CD14-positive monocyte (primary cell): Measurements from ENCODE around the gene NCBP1. TPM values are rescaled to one million over a fixed set of nuclear protein-coding genes. Genes with fewer than 3 reads are reported as not detected.

ENCODE experiments used
- DNase-seq, 3 donors: peaks; one replicate each; pipeline ENCODE4 v3.0.0-alpha.2; 2011 to 2022
- H2AFZ ChIP-seq: 2 replicates; pipeline ENCODE4 v1.6.0; 2012; ENCODE audit warnings: mild to moderate bottlenecking, low read depth, low read length, inconsistent platforms; ENCODE audit not compliant: insufficient read depth, poor library complexity, severe bottlenecking
- H3K27ac ChIP-seq, 2 donors: 1 replicate in 1 of 2; 2 replicates in 1 of 2; pipeline ENCODE4 v1.5.1; 2012 to 2013; ENCODE audit warnings: low read length in 2 of 2, control low read depth in 1 of 2, inconsistent platforms in 1 of 2, low read depth in 1 of 2, mild to moderate bottlenecking in 1 of 2
- H3K27me3 ChIP-seq, 2 donors: one replicate each; pipeline versions ENCODE4 v1.6.0 to v1.6.1; 2011 to 2013; ENCODE audit warnings: low read length in 2 of 2; ENCODE audit not compliant: control insufficient read depth in 2 of 2, insufficient read depth in 2 of 2
- H3K36me3 ChIP-seq, 2 donors: replicated peaks in 1 of 2; 1 replicate in 1 of 2; 2 replicates in 1 of 2; pipeline versions ENCODE4 v1.5.1 to v1.6.1; 2012 to 2013; ENCODE audit warnings: low read length in 2 of 2, control low read depth in 1 of 2, inconsistent platforms in 1 of 2, mild to moderate bottlenecking in 1 of 2; ENCODE audit not compliant: insufficient read depth in 2 of 2, control insufficient read depth in 1 of 2
- H3K4me1 ChIP-seq, 2 donors: 1 replicate in 1 of 2; 2 replicates in 1 of 2; pipeline versions ENCODE4 v1.5.1 to v1.6.1; 2012 to 2013; ENCODE audit warnings: low read length in 2 of 2, control low read depth in 1 of 2, inconsistent platforms in 1 of 2, mild to moderate bottlenecking in 1 of 2, moderate library complexity in 1 of 2; ENCODE audit not compliant: insufficient read depth in 2 of 2, control insufficient read depth in 1 of 2
- H3K4me2 ChIP-seq: replicated peaks from 2 replicates; pipeline ENCODE3; 2012; ENCODE audit warnings: low read length, moderate library complexity, mild to moderate bottlenecking; ENCODE audit not compliant: poor library complexity, severe bottlenecking; ENCODE audit errors: extremely low read depth
- H3K4me3 ChIP-seq, 3 experiments: fragments of 200-600 bp in 1 of 3; sonication (generic) in 1 of 3; replicated peaks in 1 of 3; 1 replicate in 2 of 3; 2 replicates in 1 of 3; pipeline ENCODE4 v1.5.1; 2011 to 2013; ENCODE audit warnings: low read length in 3 of 3, mild to moderate bottlenecking in 3 of 3, control low read depth in 2 of 3, low read depth in 2 of 3, inconsistent platforms in 1 of 3, moderate library complexity in 1 of 3
- H3K79me2 ChIP-seq: 2 replicates; pipeline ENCODE4 v1.6.0; 2012; ENCODE audit warnings: mild to moderate bottlenecking, control low read depth, inconsistent platforms, low read length, moderate library complexity; ENCODE audit not compliant: insufficient read depth
- H3K9ac ChIP-seq: 2 replicates; pipeline ENCODE4 v1.6.0; 2017; ENCODE audit warnings: low read length, mild to moderate bottlenecking; ENCODE audit not compliant: insufficient read depth, poor library complexity, severe bottlenecking
- H3K9me3 ChIP-seq, 2 donors: replicated peaks in 1 of 2; 1 replicate in 1 of 2; 2 replicates in 1 of 2; pipeline versions ENCODE4 v1.5.1 to v1.6.1; 2012 to 2013; ENCODE audit warnings: low read length in 2 of 2, control low read depth in 1 of 2; ENCODE audit not compliant: control insufficient read depth in 1 of 2, insufficient read depth in 1 of 2
- H4K20me1 ChIP-seq: 2 replicates; pipeline ENCODE4 v1.6.0; 2012; ENCODE audit warnings: mild to moderate bottlenecking, low read length, control low read depth, moderate library complexity; ENCODE audit not compliant: insufficient read depth
- H3K27ac Mint-ChIP-seq, 7 donors: one replicate each; pipeline ENCODE4 v1.8.0; 2020; ENCODE audit warnings: mild to moderate bottlenecking in 7 of 7, mixed read lengths in 7 of 7, moderate library complexity in 6 of 7, inconsistent platforms in 2 of 7
- H3K27me3 Mint-ChIP-seq, 3 donors: one replicate each; pipeline ENCODE4 v1.8.0; 2021 to 2022; ENCODE audit warnings: low read depth in 3 of 3, mild to moderate bottlenecking in 3 of 3, mixed read lengths in 3 of 3, moderate library complexity in 3 of 3, inconsistent platforms in 1 of 3
- H3K36me3 Mint-ChIP-seq, 2 donors: one replicate each; pipeline ENCODE4 v1.8.0; 2020; ENCODE audit warnings: mixed read lengths in 2 of 2, inconsistent platforms in 1 of 2, mild to moderate bottlenecking in 1 of 2
- H3K4me1 Mint-ChIP-seq: one replicate; pipeline ENCODE4 v1.8.0; 2020; ENCODE audit warnings: mild to moderate bottlenecking, mixed read lengths
- H3K4me3 Mint-ChIP-seq, 2 donors: one replicate each; pipeline ENCODE4 v1.8.0; 2020; ENCODE audit warnings: mild to moderate bottlenecking in 2 of 2, mixed read lengths in 2 of 2, moderate library complexity in 1 of 2
- H3K9me3 Mint-ChIP-seq, 7 donors: one replicate each; pipeline ENCODE4 v1.8.0; 2020 to 2022; ENCODE audit warnings: mixed read lengths in 7 of 7, mild to moderate bottlenecking in 6 of 7, moderate library complexity in 6 of 7, inconsistent platforms in 2 of 7
- WGBS: methylation state at CpG from one replicate; pipeline ENCODE4 v1.1.5; 2013; ENCODE audit warnings: missing lambda C conversion rate; ENCODE audit not compliant: insufficient coverage; 5-methylcytosine and 5-hydroxymethylcytosine counted together
- intact Hi-C, 2 donors: fragments of 100-400 bp; cut with micrococcal nuclease; formaldehyde crosslinking; loops; one replicate each; pipeline versions ENCODE4 v1.15.0 to v1.15.1; 2023
- polyA plus RNA-seq, 3 donors: library from polyadenylated mRNA; depleted of rRNA in 1 of 3; unstranded in 2 of 3; stranded (reverse) in 1 of 3; fragments of 300-500 nt in 2 of 3; fragments of >200 nt in 1 of 3; fragmentation: Illumina TruSeq in 2 of 3; gene quantifications; 1 replicate in 2 of 3; 2 replicates in 1 of 3; pipeline ENCODE4 v1.2.3, GENCODE V29; 2012 to 2021
- TF ChIP-seq, protein P1 (sequence below): fragments of 200-600 bp; IDR thresholded peaks from one replicate; pipeline ENCODE4 v1.8.0; 2022; ENCODE audit warnings: antibody characterized with exemption, mild to moderate bottlenecking

Gene NCBP1
- polyA plus RNA-seq, 3 donors, result 8.9 to 15.8 (median 11.1) TPM

DNA sequence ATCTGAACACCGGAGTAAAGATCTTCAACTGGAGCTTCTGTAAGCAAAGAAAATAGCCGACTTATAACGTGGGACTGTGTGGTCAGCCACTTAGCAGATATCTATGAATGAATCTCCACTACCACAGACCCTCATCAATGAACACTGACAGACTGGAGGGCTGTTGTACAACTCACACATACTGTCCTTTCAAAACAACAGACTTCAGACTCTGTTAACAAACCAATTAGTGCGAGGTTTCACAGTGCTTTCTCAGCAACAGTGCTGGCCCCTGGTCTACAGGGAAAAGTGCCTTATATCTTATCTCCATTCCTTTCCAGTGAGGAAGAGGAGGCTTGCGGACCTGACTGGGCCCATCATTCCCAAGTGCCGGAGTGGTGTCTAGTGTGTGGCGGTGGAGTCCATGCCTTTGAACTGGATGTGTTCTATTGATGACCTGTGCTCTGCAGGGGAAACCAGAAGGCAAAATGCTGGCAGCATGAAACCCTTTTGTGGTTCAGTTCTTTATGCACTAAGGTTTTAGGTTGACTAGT, 34.2 kb upstream of the NCBP1 start:
- H3K4me3 ChIP-seq, result no peak overlapping the region
- Mint-ChIP-seq H3K27ac (peak overlapping the region in 1 of 7 donors; percentile 63), H3K4me3 (no peak overlapping the region), H3K4me1 (peaks cover 7% of the 10 kb centered on the region), H3K36me3 (peaks cover 43 to 46% of the 10 kb centered on the region in 2 donors), H3K27me3 (peaks cover 0 to 4% (median 0%) of the 10 kb centered on the region in 3 donors), H3K9me3 (no peaks in the 10 kb centered on the region)
- no peaks in the 10 kb centered on the region for H4K20me1 ChIP-seq
- no peak for DNase-seq
- no peak overlapping the region for H2AFZ ChIP-seq
- peaks cover 29 to 51% of the 10 kb centered on the region in 2 donors for H3K36me3 ChIP-seq
- H3K9ac ChIP-seq, result no peak overlapping the region
- H3K27me3 ChIP-seq, result no peaks in the 10 kb centered on the region
- H3K4me1 ChIP-seq, result peaks cover 4 to 6% of the 10 kb centered on the region in 2 donors
- H3K27ac ChIP-seq, result no peak overlapping the region
- TF ChIP-seq, protein P1, sequence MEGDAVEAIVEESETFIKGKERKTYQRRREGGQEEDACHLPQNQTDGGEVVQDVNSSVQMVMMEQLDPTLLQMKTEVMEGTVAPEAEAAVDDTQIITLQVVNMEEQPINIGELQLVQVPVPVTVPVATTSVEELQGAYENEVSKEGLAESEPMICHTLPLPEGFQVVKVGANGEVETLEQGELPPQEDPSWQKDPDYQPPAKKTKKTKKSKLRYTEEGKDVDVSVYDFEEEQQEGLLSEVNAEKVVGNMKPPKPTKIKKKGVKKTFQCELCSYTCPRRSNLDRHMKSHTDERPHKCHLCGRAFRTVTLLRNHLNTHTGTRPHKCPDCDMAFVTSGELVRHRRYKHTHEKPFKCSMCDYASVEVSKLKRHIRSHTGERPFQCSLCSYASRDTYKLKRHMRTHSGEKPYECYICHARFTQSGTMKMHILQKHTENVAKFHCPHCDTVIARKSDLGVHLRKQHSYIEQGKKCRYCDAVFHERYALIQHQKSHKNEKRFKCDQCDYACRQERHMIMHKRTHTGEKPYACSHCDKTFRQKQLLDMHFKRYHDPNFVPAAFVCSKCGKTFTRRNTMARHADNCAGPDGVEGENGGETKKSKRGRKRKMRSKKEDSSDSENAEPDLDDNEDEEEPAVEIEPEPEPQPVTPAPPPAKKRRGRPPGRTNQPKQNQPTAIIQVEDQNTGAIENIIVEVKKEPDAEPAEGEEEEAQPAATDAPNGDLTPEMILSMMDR, result no peak
- no peaks in the 10 kb centered on the region for H3K79me2 ChIP-seq
- WGBS, result 91% methylated on average over 6 of the region's 7 CpGs
- H3K9me3 ChIP-seq, result no peaks in the 10 kb centered on the region
- intact Hi-C loops, result loop anchor here (5.0 to 10.0 kb wide), 3 partner anchors 132 to 195 kb away; no protein-coding TSS in a partner anchor
- H3K4me2 ChIP-seq, result no peak overlapping the region

DNA sequence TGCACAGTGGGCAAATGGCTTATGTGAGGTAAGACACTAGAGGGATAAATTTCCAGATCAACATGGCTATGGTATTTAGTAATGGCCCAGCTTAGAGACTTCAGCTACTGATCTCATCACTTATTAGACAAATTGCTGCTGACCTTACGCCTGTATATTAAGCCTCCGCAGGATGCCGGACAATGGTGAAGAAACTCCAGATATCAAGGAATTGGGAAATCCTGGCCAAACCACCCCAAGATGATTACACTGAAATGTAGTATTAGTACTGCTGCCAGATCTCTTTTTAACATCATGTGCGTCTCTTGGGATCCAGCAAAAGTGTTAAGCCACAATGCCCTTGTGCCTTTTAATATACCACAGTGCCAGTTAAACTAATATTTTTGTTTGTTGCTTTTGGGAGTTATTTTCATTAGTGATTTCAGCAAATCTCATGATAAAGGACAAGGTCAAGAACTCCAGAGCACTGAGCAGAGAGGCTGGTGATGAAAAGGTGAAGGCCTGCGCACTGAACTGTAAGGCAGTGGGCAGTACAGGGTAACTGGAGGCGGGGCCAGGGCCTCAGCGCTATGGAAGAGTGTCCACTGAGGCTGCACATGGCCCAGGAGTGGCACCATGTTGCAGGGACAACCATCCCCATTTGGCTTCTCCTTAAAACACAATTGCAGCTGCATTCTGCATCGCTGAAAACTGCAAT, 32.9 kb upstream of the NCBP1 start:
- WGBS, result 100% methylated on average over 2 of the region's 8 CpGs
- no peaks in the 10 kb centered on the region for H4K20me1 ChIP-seq
- H3K36me3 ChIP-seq, result peaks cover 41 to 64% of the 10 kb centered on the region in 2 donors
- H3K27me3 ChIP-seq, result no peaks in the 10 kb centered on the region
- Mint-ChIP-seq H3K4me3 (no peak overlapping the region), H3K9me3 (no peaks in the 10 kb centered on the region), H3K27ac (no peak overlapping the region), H3K36me3 (peaks cover 55 to 59% of the 10 kb centered on the region in 2 donors), H3K4me1 (peaks cover 7% of the 10 kb centered on the region), H3K27me3 (peaks cover 0 to 4% (median 0%) of the 10 kb centered on the region in 3 donors)
- H2AFZ ChIP-seq, result no peak overlapping the region
- DNase-seq, result no peak
- H3K4me2 ChIP-seq, result no peak overlapping the region
- H3K9me3 ChIP-seq, result no peaks in the 10 kb centered on the region
- H3K79me2 ChIP-seq, result no peaks in the 10 kb centered on the region
- intact Hi-C loops, result no loop called here
- H3K4me3 ChIP-seq, result no peak overlapping the region
- peaks cover 4 to 6% of the 10 kb centered on the region in 2 donors for H3K4me1 ChIP-seq
- no peak overlapping the region for H3K27ac ChIP-seq
- H3K9ac ChIP-seq, result no peak overlapping the region
- TF ChIP-seq, protein P1, result no peak
